Neural progenitor cell (in vitro differentiated cells): Measurements from ENCODE around the gene RIPOR1.

Experiments used
- CTCF ChIP-seq: fragments of 200-600 bp; sonication (generic); IDR thresholded peaks from 2 replicates; pipeline ENCODE4 v1.5.1; 2017; ENCODE audit warnings: antibody characterized with exemption, mild to moderate bottlenecking
- EZH2 ChIP-seq: fragments of 200-600 bp; sonication (generic); IDR thresholded peaks from 2 replicates; pipeline ENCODE4 v1.6.1; 2017; ENCODE audit warnings: antibody characterized with exemption, mild to moderate bottlenecking, moderate library complexity
- EZH2phosphoT487 ChIP-seq: fragments of 200-600 bp; sonication (generic); IDR thresholded peaks from 2 replicates; pipeline ENCODE4 v1.6.1; 2017; ENCODE audit warnings: antibody characterized with exemption

DNA sequence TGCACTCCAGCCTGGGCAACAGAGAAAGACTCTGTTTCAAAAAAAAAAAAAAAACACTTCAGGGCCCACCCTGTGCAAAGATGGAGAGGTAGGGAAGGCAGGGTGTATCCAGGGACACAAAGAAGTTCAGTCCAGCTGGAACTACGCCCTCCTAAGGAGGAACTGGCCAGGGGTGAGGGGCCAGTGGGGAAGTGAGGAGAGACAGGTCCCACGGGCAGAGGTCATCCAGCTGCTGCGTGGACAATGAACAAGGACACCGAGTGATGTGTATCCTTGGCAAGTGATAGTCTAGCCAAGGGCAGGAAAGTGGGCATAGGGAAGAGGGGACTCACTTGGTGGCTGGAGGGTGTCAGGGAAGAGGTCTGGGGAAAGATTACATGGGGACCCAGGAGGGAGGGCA lies 9.4 kb upstream of the RIPOR1 start:
- TF ChIP-seq CTCF (no peak), EZH2 (no peak), EZH2phosphoT487 (no peak)
